HUES6 (cell line): ENCODE data around the gene RUNX1.
"Not testable (repeated sequence)": the region's sequence is repeated elsewhere in the genome, so short reads cannot be mapped to it uniquely, and the experiment has no call there.

ENCODE experiments used
- H3K27ac ChIP-seq: 2 replicates; pipeline ENCODE4 v1.7.0; 2013; ENCODE audit warnings: low read depth, mild to moderate bottlenecking, low read length, inconsistent platforms
- H3K27me3 ChIP-seq: 2 replicates; pipeline ENCODE4 v1.6.1; 2013; ENCODE audit warnings: low read length; ENCODE audit not compliant: control insufficient read depth, insufficient read depth
- H3K36me3 ChIP-seq: 2 replicates; pipeline ENCODE4 v1.6.1; 2013; ENCODE audit warnings: low read length; ENCODE audit not compliant: control insufficient read depth, insufficient read depth
- H3K4me1 ChIP-seq: 2 replicates; pipeline ENCODE4 v1.6.1; 2013; ENCODE audit warnings: low read length; ENCODE audit not compliant: control insufficient read depth, insufficient read depth
- H3K4me3 ChIP-seq: 2 replicates; pipeline ENCODE4 v1.5.1; 2013; ENCODE audit warnings: low read depth, low read length
- H3K9ac ChIP-seq: one replicate; pipeline ENCODE4 v1.6.1; 2013; ENCODE audit warnings: mild to moderate bottlenecking, low read length
- H3K9me3 ChIP-seq: 2 replicates; pipeline ENCODE4 v1.6.1; 2013; ENCODE audit warnings: low read depth, low read length; ENCODE audit not compliant: control insufficient read depth, insufficient read depth

The RUNX1 gene

DNA sequence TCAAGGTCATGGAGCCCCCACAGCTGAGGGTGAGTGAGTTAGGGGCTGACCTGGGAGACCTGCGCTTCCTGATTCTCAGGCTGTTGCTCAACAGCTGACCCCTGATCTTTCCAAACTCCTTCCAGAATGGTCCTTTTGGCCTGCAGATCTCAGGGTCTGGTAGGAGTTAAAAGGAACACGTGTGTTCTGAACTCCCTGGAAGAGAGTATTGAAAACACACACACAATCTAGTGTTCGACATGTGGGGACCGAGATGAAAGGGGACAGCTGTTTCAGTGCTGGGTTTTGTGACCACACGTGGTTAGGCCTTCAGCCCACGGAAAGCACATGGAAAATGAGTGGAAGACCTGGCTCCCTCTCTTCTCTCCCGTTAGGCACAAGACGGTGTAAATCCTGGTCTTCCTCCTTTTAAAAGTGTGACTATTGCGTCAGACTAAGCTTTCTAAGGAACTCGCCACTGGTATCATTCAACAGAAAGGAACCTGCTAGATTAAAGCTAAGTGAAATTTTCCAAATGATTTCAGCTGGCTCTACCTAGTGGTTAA is 49.6 kb downstream of the RUNX1 start:
- no peaks in the 10 kb centered on the region for H3K9me3 ChIP-seq
- H3K4me3 ChIP-seq = no peak overlapping the region
- H3K4me1 ChIP-seq = peaks cover 3% of the 10 kb centered on the region; the same call in 1 of the 2 replicates

GRCh38 chr21:34998176-34998575 is 50.9 kb downstream of the RUNX1 start:
- Histone ChIP-seq H3K36me3 (no peaks in the 10 kb centered on the region), H3K27me3 (no peaks in the 10 kb centered on the region), H3K4me3 (no peak overlapping the region), H3K4me1 (peaks cover 3% of the 10 kb centered on the region; the same call in 1 of the 2 replicates), H3K27ac (no peak overlapping the region), H3K9me3 (no peaks in the 10 kb centered on the region), H3K9ac (no peak overlapping the region)

More for the DNA sequence above, 49.6 kb downstream of the RUNX1 start:
- no peak overlapping the region for H3K9ac ChIP-seq
- no peaks in the 10 kb centered on the region for H3K27me3 ChIP-seq
- no peaks in the 10 kb centered on the region for H3K36me3 ChIP-seq
- no peak overlapping the region for H3K27ac ChIP-seq

GRCh38 chr21:34997294-34997693 is 51.8 kb downstream of the RUNX1 start:
- Histone ChIP-seq H3K4me1 (peaks cover 3% of the 10 kb centered on the region; the same call in 1 of the 2 replicates), H3K9ac (no peak overlapping the region), H3K36me3 (no peaks in the 10 kb centered on the region)

DNA sequence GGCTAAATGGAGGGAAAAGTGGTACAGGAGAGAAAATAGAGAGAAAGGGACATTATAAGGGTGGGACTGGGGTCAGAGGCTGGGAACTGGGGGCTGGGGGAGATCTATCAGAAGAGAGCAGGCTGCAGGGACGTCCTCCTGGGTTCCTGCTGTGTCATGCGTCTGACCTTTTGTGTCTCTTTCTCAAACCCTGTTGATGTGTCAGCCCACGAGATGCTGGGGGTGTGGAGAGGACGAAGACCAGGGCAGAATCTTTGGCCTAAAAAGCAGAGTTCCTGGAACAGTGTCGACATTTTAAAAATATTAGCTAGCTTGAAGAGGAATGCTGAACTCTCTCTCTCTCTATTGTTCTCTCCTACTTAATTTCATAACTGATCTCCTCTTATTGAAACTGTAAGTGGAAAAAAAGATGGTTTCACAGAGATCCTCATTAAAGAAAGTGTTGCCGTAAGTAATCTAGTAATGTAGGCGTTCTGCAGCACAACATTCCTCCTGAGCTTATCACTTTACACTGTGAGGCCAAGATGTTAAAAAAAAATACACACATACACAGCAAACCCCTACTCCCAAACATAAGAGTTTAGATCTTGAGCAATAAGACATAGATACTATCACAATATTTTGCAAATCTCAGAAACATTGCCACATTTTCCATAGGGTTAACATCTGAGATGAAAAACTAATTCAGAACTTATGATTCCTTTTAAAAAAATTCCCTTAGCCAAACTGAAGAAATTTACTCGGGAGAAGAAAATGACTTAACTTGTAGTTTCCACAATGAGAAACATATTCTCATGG is 52.6 kb downstream of the RUNX1 start:
- no peak overlapping the region for H3K9ac ChIP-seq
- H3K36me3 ChIP-seq = no peaks in the 10 kb centered on the region
- H3K27ac ChIP-seq = no peak overlapping the region
- H3K4me3 ChIP-seq = no peak overlapping the region
- H3K4me1 ChIP-seq = peaks cover 3% of the 10 kb centered on the region; the same call in 1 of the 2 replicates
- H3K27me3 ChIP-seq = no peaks in the 10 kb centered on the region
- no peaks in the 10 kb centered on the region for H3K9me3 ChIP-seq

More at GRCh38 chr21:34997294-34997693, 51.8 kb downstream of the RUNX1 start:
- H3K4me3 ChIP-seq = no peak overlapping the region
- no peaks in the 10 kb centered on the region for H3K9me3 ChIP-seq
- H3K27ac ChIP-seq = no peak overlapping the region
- no peaks in the 10 kb centered on the region for H3K27me3 ChIP-seq

DNA sequence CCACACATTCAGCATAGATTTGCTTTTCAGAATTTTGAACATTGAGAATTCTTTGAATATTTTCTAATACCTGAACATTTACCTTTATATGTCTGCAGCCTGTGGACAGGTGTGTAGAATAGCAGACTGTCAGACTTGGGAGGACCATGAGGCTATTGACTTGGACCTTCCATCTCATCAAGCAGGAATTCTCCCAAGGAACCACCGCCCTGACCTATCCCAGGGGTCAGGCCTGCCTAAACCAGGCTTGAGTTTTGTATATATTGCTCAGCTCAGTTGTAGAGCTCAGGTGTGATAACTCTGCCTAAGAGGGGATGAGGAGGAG is 53.2 kb downstream of the RUNX1 start:
- no peaks in the 10 kb centered on the region for H3K36me3 ChIP-seq
- H3K9ac ChIP-seq = no peak overlapping the region
- no peaks in the 10 kb centered on the region for H3K27me3 ChIP-seq
- no peak overlapping the region for H3K27ac ChIP-seq
- H3K4me1 ChIP-seq = peaks cover 3% of the 10 kb centered on the region; the same call in 1 of the 2 replicates
- H3K4me3 ChIP-seq = no peak overlapping the region
- no peaks in the 10 kb centered on the region for H3K9me3 ChIP-seq

GRCh38 chr21:34994766-34995631 is 54.1 kb downstream of the RUNX1 start:
- no peaks in the 10 kb centered on the region for H3K9me3 ChIP-seq
- no peaks in the 10 kb centered on the region for H3K27me3 ChIP-seq
- H3K4me1 ChIP-seq = peaks cover 3% of the 10 kb centered on the region; the same call in 1 of the 2 replicates
- no peak overlapping the region for H3K9ac ChIP-seq
- no peak overlapping the region for H3K27ac ChIP-seq
- no peak overlapping the region for H3K4me3 ChIP-seq
- no peaks in the 10 kb centered on the region for H3K36me3 ChIP-seq

GRCh38 chr21:34993521-34993921 is 55.6 kb downstream of the RUNX1 start:
- H3K4me1 ChIP-seq, H3K27ac ChIP-seq, H3K9ac ChIP-seq, H3K36me3 ChIP-seq, H3K27me3 ChIP-seq, H3K9me3 ChIP-seq, H3K4me3 ChIP-seq: not testable (repeated sequence)

DNA sequence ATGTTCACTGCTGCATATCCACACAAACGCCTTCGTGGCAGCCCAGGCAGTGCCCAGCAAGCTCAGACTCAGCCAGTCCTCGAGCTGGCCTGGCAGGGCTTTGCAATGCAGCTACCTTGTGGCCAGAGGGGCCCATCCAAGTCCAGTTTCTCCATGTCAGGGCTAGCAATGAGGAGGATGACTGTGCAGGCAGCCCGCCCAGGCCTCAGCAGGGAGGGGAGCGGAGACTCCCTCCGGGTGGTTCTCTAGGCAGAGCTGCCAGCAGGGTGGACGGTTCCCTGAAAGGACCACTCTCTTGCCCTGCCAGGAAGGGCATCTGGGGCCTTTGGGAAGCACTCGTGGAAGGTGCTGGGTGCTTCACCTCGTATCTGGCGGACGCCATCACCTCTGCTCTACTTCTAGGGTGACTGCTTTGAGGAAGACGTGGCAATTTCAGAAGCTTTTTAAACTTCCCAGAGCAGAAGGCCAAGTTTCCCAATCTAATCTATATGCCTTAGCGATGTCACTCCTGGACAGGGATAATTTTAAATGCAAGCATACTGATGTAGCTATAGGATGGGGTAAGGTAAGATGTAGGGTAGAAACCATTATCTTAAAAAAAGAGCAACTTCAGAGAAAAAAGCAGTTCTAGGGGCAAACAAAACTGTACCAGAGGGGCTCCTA is 56.2 kb downstream of the RUNX1 start:
- Histone ChIP-seq H3K9me3 (no peaks in the 10 kb centered on the region), H3K27ac (no peak overlapping the region), H3K9ac (no peak overlapping the region), H3K4me1 (peaks cover 3% of the 10 kb centered on the region; the same call in 1 of the 2 replicates), H3K36me3 (no peaks in the 10 kb centered on the region), H3K4me3 (no peak overlapping the region), H3K27me3 (peaks cover 3% of the 10 kb centered on the region; the same call in 1 of the 2 replicates)

- peaks cover 9% of the 10 kb centered on the region; the same call in 1 of the 2 replicates for H3K27me3 ChIP-seq
- H3K27ac ChIP-seq = no peak overlapping the region
- H3K9ac ChIP-seq = no peak overlapping the region
- no peak overlapping the region for H3K4me3 ChIP-seq
- H3K4me1 ChIP-seq = peaks cover 5% of the 10 kb centered on the region; the same call in 1 of the 2 replicates
- H3K36me3 ChIP-seq = no peaks in the 10 kb centered on the region
- no peaks in the 10 kb centered on the region for H3K9me3 ChIP-seq
Observed at GRCh38 chr21:34992180-34992579, 56.9 kb downstream of the RUNX1 start.

DNA sequence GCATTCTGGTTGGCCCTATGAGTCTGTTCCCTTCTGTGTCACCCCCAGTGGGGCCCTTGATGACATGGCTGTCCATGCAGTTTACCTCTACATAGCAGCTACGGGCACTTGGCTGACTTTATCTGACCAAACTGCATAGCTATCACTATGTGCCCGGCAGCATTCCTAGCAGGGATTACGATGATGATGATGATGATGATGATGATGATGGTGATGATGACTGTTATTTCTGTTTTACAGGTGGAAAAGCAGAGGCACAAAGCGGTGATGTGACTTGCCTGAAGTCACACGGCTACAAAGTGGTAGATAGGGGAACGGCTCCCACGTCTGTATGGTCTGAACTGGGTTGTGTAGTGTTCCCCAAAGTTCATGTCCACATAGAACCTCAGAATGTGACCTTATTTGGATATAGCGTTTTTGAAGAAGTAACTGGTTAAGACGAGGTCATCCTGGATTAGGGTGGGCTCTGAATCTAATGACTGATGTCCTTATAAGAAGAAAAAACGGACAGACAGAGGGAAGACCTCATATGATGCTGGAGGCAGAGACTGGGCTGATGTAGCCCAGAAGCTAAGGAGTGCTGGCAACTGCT is 57.6 kb downstream of the RUNX1 start:
- H3K9ac ChIP-seq = no peak overlapping the region
- no peaks in the 10 kb centered on the region for H3K9me3 ChIP-seq
- H3K36me3 ChIP-seq = no peaks in the 10 kb centered on the region
- peaks cover 12% of the 10 kb centered on the region for H3K4me1 ChIP-seq
- H3K27ac ChIP-seq = no peak overlapping the region
- no peak overlapping the region for H3K4me3 ChIP-seq
- peaks cover 9% of the 10 kb centered on the region; the same call in 1 of the 2 replicates for H3K27me3 ChIP-seq
